ENCODE results near the gene ZNRF3.

The ZNRF3 gene

DNA sequence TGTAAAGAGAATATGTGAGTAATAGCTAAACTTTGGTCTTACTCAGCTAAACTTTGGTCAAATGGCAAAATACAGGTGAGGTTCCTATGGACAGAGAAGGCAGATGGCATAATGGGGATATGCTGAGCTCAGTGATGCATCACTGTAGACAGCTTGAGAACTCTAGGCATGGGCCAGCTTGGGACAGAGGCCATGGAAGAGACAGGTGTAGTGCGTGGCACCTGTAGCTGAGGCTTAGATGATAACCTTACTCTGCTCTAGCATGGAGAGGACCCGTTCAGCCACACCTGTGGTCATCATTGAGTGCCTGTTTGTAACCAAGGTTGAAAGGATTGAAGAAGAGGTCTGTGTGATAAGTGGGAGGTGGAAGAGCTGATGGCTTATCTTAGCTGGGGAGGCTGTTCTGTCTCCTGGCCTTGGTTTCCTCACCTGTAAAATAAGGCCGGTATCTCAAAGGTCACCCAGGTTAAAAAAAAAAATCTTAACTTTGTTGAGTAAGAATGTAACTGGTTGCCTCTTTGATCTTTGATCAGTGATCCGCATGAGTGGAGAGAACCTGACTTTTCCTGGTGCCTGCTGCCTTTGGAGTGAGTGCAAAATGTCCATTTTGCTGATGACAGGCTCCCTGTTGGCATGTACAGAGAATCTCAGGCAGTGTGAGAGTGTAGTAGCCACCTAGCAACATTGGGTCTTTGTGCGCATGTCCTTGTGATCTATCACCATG, 48.6 kb downstream of the ZNRF3 start:
- POLR2A ChIA-PET = no interaction called here
- CTCF ChIA-PET = no interaction called here
- no peak for DNase-seq (ENCODE audit: low read depth, low spot score)
- H3K4me3 ChIP-seq (ENCODE audit: low read depth, low read length) = no peak overlapping the region
- TF ChIP-seq, protein P1, sequence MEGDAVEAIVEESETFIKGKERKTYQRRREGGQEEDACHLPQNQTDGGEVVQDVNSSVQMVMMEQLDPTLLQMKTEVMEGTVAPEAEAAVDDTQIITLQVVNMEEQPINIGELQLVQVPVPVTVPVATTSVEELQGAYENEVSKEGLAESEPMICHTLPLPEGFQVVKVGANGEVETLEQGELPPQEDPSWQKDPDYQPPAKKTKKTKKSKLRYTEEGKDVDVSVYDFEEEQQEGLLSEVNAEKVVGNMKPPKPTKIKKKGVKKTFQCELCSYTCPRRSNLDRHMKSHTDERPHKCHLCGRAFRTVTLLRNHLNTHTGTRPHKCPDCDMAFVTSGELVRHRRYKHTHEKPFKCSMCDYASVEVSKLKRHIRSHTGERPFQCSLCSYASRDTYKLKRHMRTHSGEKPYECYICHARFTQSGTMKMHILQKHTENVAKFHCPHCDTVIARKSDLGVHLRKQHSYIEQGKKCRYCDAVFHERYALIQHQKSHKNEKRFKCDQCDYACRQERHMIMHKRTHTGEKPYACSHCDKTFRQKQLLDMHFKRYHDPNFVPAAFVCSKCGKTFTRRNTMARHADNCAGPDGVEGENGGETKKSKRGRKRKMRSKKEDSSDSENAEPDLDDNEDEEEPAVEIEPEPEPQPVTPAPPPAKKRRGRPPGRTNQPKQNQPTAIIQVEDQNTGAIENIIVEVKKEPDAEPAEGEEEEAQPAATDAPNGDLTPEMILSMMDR (IDR thresholded peaks at IDR 0.05; ENCODE audit: insufficient read depth, low read length, missing control alignments) = no peak

DNA sequence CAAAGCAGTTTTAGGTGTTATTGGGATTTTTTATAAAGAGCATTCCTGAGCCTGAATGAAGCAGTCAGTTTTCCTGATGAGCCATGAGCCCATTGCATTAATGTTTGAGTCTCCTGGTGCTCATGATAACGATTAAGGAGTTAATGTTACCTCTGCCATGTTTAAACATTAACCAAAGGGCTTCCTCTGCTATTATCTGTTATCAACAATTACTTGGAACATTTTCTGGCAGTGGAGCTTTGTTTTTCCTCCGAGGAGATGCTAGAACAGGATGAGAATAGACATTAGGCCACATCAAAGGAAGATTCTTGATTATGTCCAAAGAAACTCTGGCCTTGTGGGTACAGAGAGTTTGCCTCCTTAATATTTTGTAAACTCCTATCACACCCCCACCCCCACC, 49.9 kb downstream of the ZNRF3 start:
- no peak for DNase-seq (ENCODE audit: low read depth, low spot score)
- POLR2A ChIA-PET = no interaction called here
- CTCF ChIA-PET = no interaction called here
- TF ChIP-seq, protein P1 (IDR thresholded peaks at IDR 0.05; ENCODE audit: insufficient read depth, low read length, missing control alignments) = no peak
- no peak overlapping the region for H3K4me3 ChIP-seq (ENCODE audit: low read depth, low read length)

DNA sequence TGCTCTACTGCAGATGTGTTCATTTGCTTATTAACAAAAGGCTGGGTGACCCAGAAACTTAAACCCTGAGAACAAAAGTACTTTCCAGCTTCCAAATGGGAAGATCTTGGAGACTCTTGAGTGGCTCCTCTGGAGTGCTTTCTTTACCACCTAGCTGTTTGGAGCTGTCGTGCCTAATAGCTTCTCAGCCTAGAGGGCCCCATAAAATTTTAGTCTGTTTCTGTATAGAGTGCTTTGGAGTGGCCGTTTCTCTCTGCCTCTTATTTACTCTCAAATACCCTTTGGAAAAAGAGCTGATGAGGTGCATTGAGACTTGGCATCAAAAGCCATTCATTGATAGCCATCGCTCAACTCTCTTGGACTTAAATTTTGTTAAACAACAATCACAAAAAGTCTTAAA, 50.7 kb downstream of the ZNRF3 start:
- DNase-seq (ENCODE audit: low read depth, low spot score) = no peak
- H3K4me3 ChIP-seq (ENCODE audit: low read depth, low read length) = no peak overlapping the region
- ChIA-PET POLR2A (no interaction called here), CTCF (no interaction called here)
- TF ChIP-seq, protein P1 (IDR thresholded peaks at IDR 0.05; ENCODE audit: insufficient read depth, low read length, missing control alignments) = no peak

DNA sequence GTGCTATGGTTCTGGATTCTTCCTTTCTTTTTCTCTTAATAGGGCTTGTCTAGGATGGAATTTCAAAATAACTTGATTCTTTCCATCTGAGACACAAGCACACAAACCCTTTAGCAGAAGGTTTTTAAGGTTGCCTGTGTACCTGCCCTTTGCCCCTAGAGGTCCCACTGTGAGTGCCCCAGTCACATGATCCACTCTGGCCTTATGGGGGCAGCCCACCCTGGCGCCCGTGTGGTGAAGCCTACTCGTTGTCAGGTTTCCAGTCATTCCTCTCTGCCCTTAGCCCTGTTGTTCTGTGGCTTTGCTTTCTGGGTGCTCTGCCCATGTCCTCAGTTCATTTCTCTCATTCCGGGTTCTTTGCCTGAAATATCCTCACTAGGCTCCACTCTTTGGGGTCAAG, 51.8 kb downstream of the ZNRF3 start:
- ChIA-PET POLR2A (no interaction called here), CTCF (no interaction called here)
- TF ChIP-seq, protein P1 (IDR thresholded peaks at IDR 0.05; ENCODE audit: insufficient read depth, low read length, missing control alignments) = no peak
- no peak for DNase-seq (ENCODE audit: low read depth, low spot score)
- no peak overlapping the region for H3K4me3 ChIP-seq (ENCODE audit: low read depth, low read length)

- ChIA-PET CTCF (interaction anchor here (1.1 to 1.4 kb wide), 2 partner anchors 8 to 9 kb away, joined by 3 to 4 read pairs; no protein-coding TSS in a partner anchor), POLR2A (no interaction called here)
- no peak for DNase-seq (ENCODE audit: low read depth, low spot score)
- TF ChIP-seq, protein P1 (IDR thresholded peaks at IDR 0.05; ENCODE audit: insufficient read depth, low read length, missing control alignments) = no peak
- H3K4me3 ChIP-seq (ENCODE audit: low read depth, low read length) = no peak overlapping the region
These were observed 52.3 kb downstream of the ZNRF3 start for GRCh38 chr22:28935713-28936112.

DNA sequence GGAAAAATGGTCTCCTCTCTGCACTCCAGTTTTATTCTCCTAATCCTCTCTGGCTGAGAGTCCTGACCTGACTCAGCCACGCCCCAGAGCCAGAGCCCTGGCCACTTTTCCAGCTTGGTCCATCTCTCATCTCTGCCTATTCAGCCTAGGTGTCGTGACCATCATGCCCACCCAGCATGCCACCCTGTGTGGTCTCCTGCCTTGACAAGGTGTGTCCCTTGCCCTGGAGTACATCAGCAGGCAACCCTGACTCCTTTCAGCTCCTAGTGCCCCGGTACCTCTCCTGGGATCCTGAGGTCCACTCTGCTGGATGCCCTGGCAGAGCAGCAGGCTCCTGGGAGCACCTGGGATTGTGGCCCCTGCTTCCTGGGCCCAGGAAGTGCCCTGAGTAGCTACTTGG, 52.8 kb downstream of the ZNRF3 start:
- ChIA-PET CTCF (interaction anchor here (0.6 to 1.4 kb wide), 4 partner anchors 8 to 314 kb away, joined by 3 to 4 read pairs (median 3); no protein-coding TSS in a partner anchor), POLR2A (no interaction called here)
- no peak for DNase-seq (ENCODE audit: low read depth, low spot score)
- no peak overlapping the region for H3K4me3 ChIP-seq (ENCODE audit: low read depth, low read length)
- TF ChIP-seq, protein P1 (IDR thresholded peaks at IDR 0.05; ENCODE audit: insufficient read depth, low read length, missing control alignments) = no peak
